HG03469 (cell line): ENCODE results near the gene SEC22A.
"Not testable (repeated sequence)": the region's sequence is repeated elsewhere in the genome, so short reads cannot be mapped to it uniquely, and the experiment has no call there.

Experiments used
- ATAC-seq: cut with Tn5 transposase; IDR thresholded peaks from one replicate; pipeline ENCODE4 v1.9.1; 2021; ENCODE audit warnings: mild to moderate bottlenecking, moderate library complexity, moderate number of reproducible peaks; ENCODE audit not compliant: unreplicated experiment

The SEC22A gene

DNA sequence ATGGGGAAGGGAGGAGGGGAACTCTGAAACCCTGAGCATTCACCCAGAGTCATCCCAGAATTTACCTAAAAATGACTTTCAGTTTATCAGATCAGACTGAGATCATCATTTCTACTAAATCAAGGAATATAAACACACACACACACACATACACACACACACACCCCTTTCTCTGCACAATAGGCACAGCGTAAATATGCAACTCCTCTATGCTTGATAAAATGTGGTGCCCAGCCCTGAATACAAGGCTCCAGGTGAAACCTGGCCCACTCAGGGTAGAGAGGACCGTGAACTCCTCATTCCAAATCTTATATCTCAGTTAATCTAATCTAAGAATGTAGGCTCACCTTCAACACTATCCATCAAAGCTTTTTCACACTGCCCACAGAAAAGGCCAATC, 31.8 kb upstream of the SEC22A start:
- no peak for ATAC-seq

DNA sequence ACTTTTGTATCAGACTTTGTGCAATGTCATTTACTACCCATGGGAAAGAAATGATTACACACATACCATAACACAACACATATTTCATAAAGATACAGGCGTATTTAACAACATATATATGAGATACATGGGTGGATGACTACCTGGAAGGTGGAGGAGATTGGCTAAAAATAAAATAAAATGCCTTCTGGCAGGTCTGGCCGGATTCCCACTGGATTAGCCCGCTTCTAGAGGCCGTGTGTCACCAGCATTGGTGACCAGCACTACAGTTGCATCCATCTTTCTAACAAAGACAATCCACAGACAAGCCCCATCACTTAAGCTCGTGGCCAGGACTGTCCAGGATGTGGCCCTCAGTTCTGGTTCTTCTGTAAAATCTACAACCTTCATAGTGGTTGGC, 21.0 kb upstream of the SEC22A start:
- ATAC-seq = no peak

- ATAC-seq = no peak
These were observed 15.0 kb upstream of the SEC22A start for GRCh38 chr3:123186695-123187094.

GRCh38 chr3:123188058-123188457, 13.7 kb upstream of the SEC22A start:
- ATAC-seq = no peak

- ATAC-seq = no peak
These were observed 8.2 kb upstream of the SEC22A start for GRCh38 chr3:123193448-123194101.

DNA sequence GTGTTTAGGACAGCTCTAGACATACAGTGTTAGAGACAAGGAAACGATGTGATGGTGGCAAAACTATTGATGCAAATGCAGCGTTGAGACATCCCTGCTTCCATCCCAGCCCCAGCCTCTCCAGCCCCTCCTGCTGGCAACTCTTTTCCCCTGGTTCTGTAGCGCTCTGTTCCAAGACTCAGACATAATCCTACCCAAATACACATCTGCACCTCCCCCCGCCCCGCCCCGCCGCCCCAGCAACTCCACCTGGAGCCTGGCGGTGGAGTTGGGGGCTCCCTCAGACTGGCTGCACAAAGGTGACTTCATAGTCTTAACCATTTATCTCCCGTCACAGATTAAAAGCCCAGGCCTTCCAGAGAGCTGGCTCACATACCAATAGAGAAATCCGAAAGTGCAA, 7.2 kb upstream of the SEC22A start:
- ATAC-seq = no peak

- no peak for ATAC-seq
These were observed 3.4 kb upstream of the SEC22A start for GRCh38 chr3:123198372-123198771.

- no peak for ATAC-seq
These were observed 553 bp upstream of the SEC22A start for GRCh38 chr3:123201223-123201556.

- ATAC-seq = no peak
These were observed 708 bp downstream of the SEC22A start for GRCh38 chr3:123202451-123202850.

DNA sequence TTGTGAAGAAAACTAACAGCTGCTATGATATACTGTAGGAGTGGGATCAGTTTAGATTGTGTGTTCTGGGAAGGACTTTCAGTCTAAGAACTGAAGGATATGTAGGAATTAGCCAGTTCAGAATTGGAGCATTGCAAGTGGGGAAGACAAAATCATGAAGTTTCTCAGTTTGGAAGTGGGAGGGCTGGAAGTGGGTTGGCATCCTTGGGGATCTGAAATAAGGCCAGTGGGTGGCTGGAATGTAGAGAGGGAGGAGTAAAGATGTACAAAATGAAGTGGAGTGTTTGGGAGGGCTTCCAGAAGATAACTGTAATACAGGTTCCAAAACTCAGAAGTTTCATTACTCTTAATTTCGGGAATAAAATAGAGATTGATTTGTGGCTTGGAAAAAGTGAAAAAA, 17.2 kb downstream of the SEC22A start:
- no peak for ATAC-seq

DNA sequence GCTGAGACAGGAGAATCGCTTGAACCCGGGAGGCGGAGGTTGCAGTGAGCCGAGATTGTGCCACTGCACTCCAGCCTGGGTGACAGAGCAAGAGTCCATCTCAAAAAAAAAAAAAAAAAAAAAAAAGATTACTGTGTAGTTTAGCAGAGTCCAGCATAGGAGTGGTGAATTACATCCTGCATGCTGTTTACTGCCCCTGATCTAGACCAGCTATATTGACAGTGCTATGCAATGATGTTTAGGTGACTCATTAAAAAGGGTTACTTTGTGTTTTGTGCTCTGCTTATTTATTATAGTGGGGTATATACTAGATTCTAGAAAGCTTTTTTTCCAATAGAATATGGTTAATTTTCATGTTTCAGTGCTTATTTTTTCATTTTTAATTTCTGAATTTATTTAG, 19.6 kb downstream of the SEC22A start:
- ATAC-seq = not testable (repeated sequence)

GRCh38 chr3:123225016-123225415, 23.3 kb downstream of the SEC22A start:
- no peak for ATAC-seq

- ATAC-seq = no peak
These were observed 24.8 kb downstream of the SEC22A start for GRCh38 chr3:123226549-123226948.

DNA sequence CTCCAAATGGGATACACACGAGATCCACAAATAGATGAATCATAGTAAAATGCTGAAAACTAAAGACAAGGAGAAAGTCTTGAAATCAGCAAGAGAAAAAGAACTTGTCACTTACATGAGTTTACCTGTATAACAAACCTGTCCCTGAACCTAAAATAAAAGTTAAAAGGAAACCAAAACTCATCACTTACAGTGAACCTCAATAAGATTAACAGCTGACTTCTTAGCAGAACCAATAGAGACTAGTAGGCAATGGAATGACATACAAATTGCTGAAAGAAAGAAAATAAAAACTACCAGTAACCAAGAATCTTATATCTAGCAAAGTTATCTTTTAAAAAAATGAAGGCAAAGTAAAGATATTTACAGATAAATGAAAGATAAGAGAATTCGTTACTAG, 27.4 kb downstream of the SEC22A start:
- ATAC-seq = no peak

DNA sequence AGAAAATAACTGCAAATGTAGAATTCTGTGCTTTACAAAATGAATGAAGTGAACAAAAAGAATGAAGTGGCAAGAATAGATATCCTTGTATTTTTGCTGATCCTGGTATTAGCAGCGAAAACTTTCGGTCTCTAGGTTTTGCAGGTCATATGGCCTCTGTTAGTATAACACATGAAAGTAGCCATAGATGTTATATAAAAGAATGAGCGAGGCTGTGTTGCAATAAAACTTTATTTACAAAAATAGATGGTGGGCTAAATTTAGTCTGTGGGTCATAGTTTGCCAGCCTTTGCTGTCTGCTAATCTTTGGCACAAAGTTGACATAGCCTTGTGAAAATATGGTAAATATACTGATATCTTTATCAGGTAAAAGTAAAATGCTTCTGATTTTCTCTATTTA, 35.2 kb downstream of the SEC22A start:
- no peak for ATAC-seq

DNA sequence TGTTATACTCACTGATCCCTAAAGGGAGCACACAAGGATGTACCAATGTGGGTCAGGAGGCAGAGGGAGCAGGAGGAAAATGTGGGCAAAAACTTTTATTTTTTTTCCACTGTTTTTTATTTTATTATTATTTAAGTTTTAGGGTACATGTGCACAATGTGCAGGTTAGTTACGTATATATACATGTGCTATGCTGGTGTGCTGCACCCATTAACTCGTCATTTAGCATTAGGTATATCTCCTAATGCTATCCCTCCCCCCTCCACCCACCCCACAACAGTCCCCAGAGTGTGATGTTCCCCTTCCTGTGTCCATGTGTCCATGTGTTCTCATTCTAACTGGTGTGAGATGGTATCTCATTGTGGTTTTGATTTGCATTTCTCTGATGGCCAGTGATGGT, 37.4 kb downstream of the SEC22A start:
- not testable (repeated sequence) for ATAC-seq

- ATAC-seq = no peak
These were observed 38.0 kb downstream of the SEC22A start for GRCh38 chr3:123239756-123240155.

- no peak for ATAC-seq
These were observed 42.4 kb downstream of the SEC22A start for GRCh38 chr3:123244128-123244527.

GRCh38 chr3:123246866-123247265, 45.1 kb downstream of the SEC22A start:
- no peak for ATAC-seq

DNA sequence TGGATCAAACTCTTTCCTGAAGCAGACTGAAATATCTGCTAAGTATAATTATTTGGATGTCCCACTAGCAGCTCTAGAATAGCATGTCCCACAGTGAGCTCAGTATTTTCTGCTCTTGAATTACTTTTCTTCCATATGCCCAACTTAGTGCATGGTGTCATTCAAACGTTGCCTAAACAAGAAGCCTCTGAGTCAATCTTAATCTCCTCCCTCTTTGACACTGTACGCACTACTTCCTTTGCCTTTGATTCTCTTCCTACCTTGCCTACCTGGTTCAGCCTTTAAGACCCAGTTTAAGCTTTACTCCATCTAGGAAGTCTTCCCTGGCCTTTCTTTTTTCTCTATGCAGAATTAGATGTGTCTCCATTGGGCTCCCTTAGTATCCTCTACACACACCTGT, 54.5 kb downstream of the SEC22A start:
- no peak for ATAC-seq

DNA sequence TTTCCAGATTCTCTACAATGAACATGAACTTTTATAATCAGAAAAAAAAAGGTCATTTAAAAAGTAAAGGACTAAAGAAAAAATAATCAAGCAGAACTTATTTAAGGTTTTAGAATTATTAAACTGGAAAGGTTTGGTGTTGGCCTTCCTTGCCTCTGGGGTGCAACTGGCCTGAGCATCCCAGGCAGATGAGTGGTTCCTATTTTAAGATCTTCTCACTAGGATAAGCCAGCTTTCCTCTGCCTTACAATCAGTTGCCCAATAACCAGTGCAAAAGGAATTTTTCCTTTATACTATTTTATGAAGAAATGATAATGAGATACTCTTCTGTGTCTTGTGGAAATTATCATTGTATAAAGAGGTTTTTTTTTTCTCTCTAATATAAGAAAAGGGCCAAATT, 56.6 kb downstream of the SEC22A start:
- ATAC-seq = no peak

GRCh38 chr3:123258811-123259420, 57.2 kb downstream of the SEC22A start:
- no peak for ATAC-seq

GRCh38 chr3:123261666-123262065, 59.9 kb downstream of the SEC22A start:
- no peak for ATAC-seq
